ENCODE measurements around the gene THRA.

- TF ChIP-seq, protein P1, sequence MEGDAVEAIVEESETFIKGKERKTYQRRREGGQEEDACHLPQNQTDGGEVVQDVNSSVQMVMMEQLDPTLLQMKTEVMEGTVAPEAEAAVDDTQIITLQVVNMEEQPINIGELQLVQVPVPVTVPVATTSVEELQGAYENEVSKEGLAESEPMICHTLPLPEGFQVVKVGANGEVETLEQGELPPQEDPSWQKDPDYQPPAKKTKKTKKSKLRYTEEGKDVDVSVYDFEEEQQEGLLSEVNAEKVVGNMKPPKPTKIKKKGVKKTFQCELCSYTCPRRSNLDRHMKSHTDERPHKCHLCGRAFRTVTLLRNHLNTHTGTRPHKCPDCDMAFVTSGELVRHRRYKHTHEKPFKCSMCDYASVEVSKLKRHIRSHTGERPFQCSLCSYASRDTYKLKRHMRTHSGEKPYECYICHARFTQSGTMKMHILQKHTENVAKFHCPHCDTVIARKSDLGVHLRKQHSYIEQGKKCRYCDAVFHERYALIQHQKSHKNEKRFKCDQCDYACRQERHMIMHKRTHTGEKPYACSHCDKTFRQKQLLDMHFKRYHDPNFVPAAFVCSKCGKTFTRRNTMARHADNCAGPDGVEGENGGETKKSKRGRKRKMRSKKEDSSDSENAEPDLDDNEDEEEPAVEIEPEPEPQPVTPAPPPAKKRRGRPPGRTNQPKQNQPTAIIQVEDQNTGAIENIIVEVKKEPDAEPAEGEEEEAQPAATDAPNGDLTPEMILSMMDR (conservative IDR thresholded peaks at IDR 0.05; ENCODE audit: low read depth, low read length), result no peak
- TF ChIP-seq EZH2 (IDR thresholded peaks at IDR 0.05; ENCODE audit: borderline replicate concordance, low read depth, low read length, poor library complexity, severe bottlenecking), result no peak
Measured at GRCh38 chr17:40103071-40103661, 40.4 kb downstream of the THRA start.
